GM20000 (cell line): ENCODE measurements around the gene RRP9.
"Not testable (repeated sequence)": the region's sequence is repeated elsewhere in the genome, so short reads cannot be mapped to it uniquely, and the experiment has no call there.

Source experiments
- DNase-seq: peaks from one replicate; pipeline ENCODE4 v3.0.0; 2012; ENCODE audit warnings: low spot score
- TF ChIP-seq, protein P1 (sequence below): IDR thresholded peaks from 2 replicates; pipeline ENCODE4 v1.5.1; 2012; ENCODE audit warnings: mild to moderate bottlenecking, control low read depth; ENCODE audit errors: extremely low read depth, missing control alignments

RRP9 gene

DNA sequence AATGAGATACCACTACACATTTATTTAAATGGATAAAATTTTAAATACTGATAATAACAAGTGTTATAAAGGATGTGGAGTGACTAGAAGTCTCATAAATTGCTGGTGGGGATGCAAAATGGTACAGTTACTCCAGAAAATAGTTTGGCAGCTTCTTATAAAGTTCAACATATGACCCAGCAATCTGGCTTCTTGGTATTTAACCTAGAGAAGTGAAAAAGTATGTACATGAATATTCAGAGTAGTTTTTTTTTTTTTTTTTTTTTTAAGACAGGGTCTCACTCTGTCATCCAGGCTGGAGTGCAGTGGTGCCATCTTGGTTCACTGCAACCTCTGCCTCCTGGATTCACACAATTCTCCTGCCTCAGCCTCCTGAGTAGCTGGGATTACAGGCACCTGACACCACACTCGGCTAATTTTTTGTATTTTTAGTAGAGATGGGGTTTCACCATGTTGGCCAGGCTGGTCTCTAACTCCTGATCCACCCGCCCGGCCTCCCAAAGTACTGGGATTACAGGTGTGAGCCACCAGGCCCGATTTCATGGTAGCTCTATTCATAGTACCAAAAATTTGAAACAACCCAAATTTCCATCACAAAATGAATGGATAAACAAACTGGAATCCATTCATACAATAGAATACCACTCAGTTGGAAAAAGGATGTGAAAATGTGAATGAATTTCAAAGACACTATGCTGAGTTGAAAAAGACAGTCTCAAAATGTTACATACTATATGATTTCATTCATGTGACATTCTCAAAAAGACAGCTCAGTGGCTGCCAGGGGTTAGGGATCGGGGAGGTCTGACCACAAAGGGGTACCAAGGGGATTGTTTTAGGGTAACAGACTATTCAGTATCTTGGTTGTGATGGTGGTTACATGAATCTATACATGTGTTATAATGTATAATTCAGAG lies 14.4 kb downstream of the RRP9 start:
- TF ChIP-seq, protein P1, sequence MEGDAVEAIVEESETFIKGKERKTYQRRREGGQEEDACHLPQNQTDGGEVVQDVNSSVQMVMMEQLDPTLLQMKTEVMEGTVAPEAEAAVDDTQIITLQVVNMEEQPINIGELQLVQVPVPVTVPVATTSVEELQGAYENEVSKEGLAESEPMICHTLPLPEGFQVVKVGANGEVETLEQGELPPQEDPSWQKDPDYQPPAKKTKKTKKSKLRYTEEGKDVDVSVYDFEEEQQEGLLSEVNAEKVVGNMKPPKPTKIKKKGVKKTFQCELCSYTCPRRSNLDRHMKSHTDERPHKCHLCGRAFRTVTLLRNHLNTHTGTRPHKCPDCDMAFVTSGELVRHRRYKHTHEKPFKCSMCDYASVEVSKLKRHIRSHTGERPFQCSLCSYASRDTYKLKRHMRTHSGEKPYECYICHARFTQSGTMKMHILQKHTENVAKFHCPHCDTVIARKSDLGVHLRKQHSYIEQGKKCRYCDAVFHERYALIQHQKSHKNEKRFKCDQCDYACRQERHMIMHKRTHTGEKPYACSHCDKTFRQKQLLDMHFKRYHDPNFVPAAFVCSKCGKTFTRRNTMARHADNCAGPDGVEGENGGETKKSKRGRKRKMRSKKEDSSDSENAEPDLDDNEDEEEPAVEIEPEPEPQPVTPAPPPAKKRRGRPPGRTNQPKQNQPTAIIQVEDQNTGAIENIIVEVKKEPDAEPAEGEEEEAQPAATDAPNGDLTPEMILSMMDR = no peak
- DNase-seq = no peak

DNA sequence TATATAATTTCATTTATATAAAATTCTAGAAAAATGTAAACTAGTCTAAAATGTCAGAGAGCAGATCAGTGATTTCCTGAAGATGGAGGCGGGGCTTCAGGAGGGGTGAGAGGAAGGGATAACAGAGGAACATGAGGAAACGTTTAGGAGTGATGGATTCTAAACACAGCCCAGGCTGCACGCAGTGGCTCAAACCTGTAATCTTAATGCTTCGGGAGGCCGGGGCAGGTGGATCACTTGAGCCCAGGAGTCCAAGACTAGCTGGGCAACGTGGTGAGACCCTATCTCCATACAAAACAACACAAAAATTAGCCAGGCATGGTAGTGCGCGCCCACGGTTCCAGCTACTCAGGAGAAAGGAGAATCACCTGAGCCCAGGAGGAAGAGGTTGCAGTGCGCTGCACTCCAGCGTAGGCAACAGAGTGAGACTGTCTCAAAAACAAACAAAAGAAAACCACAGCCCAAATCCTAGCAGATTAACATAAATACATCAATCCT lies 20.6 kb downstream of the RRP9 start:
- no peak for DNase-seq
- TF ChIP-seq, protein P1 = no peak

DNA sequence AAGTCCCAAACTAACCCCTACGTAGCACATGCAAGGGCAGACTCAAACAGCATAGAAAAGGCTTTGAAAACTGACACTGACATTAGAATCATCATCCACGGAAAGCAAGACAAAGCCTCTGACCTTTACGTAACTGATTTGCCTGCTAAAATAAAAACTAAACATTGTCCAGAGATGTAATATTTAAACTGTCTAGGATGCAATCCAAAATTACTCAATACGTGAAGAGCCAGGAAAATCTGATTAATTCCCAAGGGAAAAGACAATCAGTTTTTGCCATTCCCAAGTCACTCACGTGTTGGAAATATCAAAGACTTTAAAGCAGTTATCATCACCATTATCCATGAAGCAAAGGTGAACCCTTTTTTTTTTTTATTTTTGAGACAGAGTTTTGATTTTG lies 25.3 kb downstream of the RRP9 start:
- TF ChIP-seq, protein P1 = no peak
- no peak for DNase-seq

DNA sequence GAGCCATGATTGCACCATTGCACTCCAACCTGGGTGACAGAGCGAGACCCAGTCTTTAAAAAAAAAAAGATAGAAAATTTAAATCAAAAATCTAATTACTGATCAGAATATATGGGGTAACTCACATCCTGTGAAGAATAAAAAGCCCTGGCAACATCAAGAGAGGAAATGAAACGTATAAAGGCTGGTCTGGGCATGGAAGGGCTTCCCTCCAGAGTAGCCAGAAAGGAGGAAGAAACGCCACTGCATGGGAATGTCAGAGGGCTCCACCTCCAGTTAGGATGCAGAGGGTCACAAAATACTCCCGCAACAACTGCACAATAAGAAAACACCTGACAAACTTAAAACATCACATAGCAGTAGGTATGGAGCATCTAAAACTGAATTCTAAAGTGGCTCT lies 33.7 kb downstream of the RRP9 start:
- TF ChIP-seq, protein P1 = no peak
- no peak for DNase-seq

DNA sequence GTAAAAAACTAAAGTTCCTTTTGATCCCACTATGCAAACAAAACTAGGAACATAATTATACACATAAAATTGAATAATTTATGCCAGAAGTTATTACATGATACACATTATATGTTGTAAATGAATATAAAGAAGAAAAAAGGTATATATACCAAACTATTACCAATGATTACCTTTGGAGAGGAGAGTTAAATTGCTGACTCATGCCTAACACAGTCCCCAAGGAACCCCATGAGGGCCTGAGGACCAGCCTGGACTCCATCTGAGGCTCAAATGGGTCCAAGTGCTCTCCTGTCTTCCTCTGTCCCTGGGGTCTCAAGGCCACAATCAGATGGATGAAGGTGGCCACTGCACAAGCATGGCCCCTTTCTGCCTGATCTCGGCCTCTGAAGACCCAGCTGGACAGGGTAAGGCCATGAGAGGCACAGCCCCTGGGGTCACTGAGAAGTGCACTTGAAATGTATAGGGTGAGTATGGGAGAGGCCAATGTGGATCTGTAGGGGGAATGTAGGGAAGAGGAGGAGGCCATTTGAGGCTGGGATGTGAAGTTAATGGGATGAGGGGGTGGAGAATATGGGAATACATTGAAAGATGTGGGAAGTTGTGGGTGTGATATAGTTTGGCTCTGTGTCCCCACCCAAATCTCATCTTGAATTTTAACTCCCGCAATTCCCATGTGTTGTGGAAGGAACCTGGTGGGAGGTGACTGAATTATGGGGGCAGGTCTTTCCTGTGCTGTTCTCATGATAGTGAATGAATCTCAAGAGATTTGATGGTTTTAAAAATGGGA lies 37.5 kb downstream of the RRP9 start:
- DNase-seq = no peak
- TF ChIP-seq, protein P1 = no peak

DNA sequence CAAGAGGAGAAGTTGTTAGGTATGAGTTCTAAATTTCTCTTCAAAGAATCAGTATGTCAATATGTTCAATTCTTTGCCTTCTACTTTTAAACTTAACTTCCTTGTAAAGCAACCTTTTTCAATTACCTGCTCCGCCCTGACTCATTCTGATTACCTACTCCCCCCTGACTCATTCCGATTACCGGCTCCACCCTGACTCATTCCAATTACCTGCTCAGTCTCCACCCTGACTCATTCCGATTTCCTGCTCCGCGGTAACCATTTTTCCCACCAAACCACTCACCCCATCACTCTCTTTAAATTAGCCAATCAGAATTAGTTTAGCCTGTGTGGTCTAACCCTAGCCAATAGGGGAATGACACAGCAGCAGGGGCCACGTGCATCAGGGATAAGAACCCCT lies 39.3 kb downstream of the RRP9 start:
- DNase-seq = not testable (repeated sequence)

DNA sequence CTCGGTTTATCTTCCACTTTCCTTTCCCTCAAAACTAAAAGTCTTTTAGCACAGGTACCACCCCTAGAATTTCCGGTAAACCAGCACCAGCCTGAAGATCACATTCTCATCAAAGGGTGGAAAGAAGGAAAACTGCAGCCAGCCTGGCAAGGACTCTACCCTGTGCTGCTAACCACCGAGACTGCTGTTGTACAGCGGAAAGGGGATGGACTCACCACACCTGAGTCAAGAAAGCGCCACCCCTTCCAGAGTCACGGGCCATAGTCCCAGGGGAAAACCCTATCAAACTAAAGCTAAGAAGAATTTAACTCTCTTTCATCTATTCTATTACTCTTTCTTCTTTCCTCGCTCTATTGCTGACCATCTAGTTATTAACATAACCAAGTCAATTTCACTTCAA lies 41.7 kb downstream of the RRP9 start:
- DNase-seq = not testable (repeated sequence)

DNA sequence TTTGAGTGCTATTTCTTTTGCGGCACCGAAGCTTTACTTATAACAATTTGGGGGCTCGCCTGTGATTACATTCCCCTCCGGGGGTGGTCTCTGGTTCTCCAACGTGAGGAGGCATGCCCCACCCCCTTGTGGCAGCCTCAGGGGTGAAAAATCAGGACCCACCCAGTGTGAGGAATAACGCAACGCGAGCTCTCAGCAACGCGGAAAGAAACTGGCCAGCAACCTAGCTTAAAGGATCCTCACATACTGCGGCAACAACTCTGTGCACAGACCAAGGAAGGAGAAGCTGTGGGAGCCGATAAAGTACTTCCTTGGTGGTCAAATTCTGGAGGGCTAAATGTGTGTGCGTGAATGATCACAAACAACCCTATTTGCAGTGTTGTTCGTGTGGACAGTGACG lies 44.3 kb downstream of the RRP9 start:
- TF ChIP-seq, protein P1 = no peak
- no peak for DNase-seq
